IgD-negative memory B cell (primary cell): ENCODE data around the gene SH2D5. TPM values are rescaled to one million over a fixed set of nuclear protein-coding genes. Genes with fewer than 3 reads are reported as not detected.
A peak's percentile ranks its signal among the peaks of the same experiment; 100 is the strongest.
"Not testable (repeated sequence)": the region's sequence is repeated elsewhere in the genome, so short reads cannot be mapped to it uniquely, and the experiment has no call there.

ENCODE experiments used
- H3K27ac Mint-ChIP-seq, 3 donors: one replicate each; pipeline ENCODE4 v1.8.0; 2020 to 2022; ENCODE audit warnings: mild to moderate bottlenecking in 3 of 3, mixed read lengths in 3 of 3, moderate library complexity in 1 of 3
- H3K27me3 Mint-ChIP-seq: one replicate; pipeline ENCODE4 v1.8.0; 2021; ENCODE audit warnings: mixed read lengths
- H3K36me3 Mint-ChIP-seq: one replicate; pipeline ENCODE4 v1.8.0; 2020; ENCODE audit warnings: mild to moderate bottlenecking, mixed read lengths
- H3K4me1 Mint-ChIP-seq, 3 donors: one replicate each; pipeline ENCODE4 v1.8.0; 2020 to 2022; ENCODE audit warnings: mixed read lengths in 3 of 3, mild to moderate bottlenecking in 1 of 3
- H3K4me3 Mint-ChIP-seq, 4 donors: one replicate each; pipeline ENCODE4 v1.8.0; 2020 to 2022; ENCODE audit warnings: mild to moderate bottlenecking in 4 of 4, mixed read lengths in 4 of 4, moderate library complexity in 3 of 4
- H3K9me3 Mint-ChIP-seq, 3 donors: one replicate each; pipeline ENCODE4 v1.8.0; 2020 to 2021; ENCODE audit warnings: mixed read lengths in 3 of 3, mild to moderate bottlenecking in 1 of 3
- polyA plus RNA-seq: library from polyadenylated mRNA; unstranded; fragments of 300-500 nt; fragmentation: Illumina TruSeq; gene quantifications from one replicate; pipeline ENCODE4 v1.2.3, GENCODE V29; 2021

Gene SH2D5
- polyA plus RNA-seq, 1 donor from 2014 or later = not detected

GRCh38 chr1:20682571-20683236 is 49.8 kb downstream of the SH2D5 start:
- peaks cover 0 to 3% (median 0%) of the 10 kb centered on the region in 3 donors for H3K9me3 Mint-ChIP-seq
- no peak overlapping the region for H3K27ac Mint-ChIP-seq
- no peak overlapping the region for H3K4me3 Mint-ChIP-seq
- peaks cover 4% of the 10 kb centered on the region for H3K36me3 Mint-ChIP-seq
- H3K4me1 Mint-ChIP-seq = peaks cover 11 to 13% (median 12%) of the 10 kb centered on the region in 3 donors
- peaks cover 24% of the 10 kb centered on the region for H3K27me3 Mint-ChIP-seq

GRCh38 chr1:20681999-20682398 is 50.5 kb downstream of the SH2D5 start:
- H3K4me3 Mint-ChIP-seq = no peak overlapping the region
- peaks cover 12 to 13% (median 12%) of the 10 kb centered on the region in 3 donors for H3K4me1 Mint-ChIP-seq
- H3K27me3 Mint-ChIP-seq = peaks cover 24% of the 10 kb centered on the region
- H3K36me3 Mint-ChIP-seq = peaks cover 4% of the 10 kb centered on the region
- no peak overlapping the region for H3K27ac Mint-ChIP-seq
- H3K9me3 Mint-ChIP-seq = peaks cover 0 to 4% (median 2%) of the 10 kb centered on the region in 3 donors

- Mint-ChIP-seq H3K9me3 (peaks cover 0 to 4% (median 2%) of the 10 kb centered on the region in 3 donors), H3K27me3 (peaks cover 17% of the 10 kb centered on the region), H3K27ac (no peak overlapping the region), H3K4me3 (peak overlapping the region in 1 of 4 donors; percentile 55), H3K36me3 (peaks cover 5% of the 10 kb centered on the region), H3K4me1 (peaks cover 12 to 13% (median 12%) of the 10 kb centered on the region in 3 donors)
Measured at GRCh38 chr1:20680269-20680668, 52.2 kb downstream of the SH2D5 start.

- Mint-ChIP-seq H3K4me1 (peaks cover 12 to 13% (median 12%) of the 10 kb centered on the region in 3 donors), H3K4me3 (peak overlapping the region in 3 of 4 donors; percentile 59 to 69 (median 63)), H3K9me3 (peaks cover 0 to 4% (median 2%) of the 10 kb centered on the region in 3 donors), H3K27me3 (peaks cover 9% of the 10 kb centered on the region), H3K27ac (peak overlapping the region in 2 of 3 donors; percentile 21 to 78), H3K36me3 (peaks cover 4% of the 10 kb centered on the region)
Measured at GRCh38 chr1:20678599-20678998, 53.9 kb downstream of the SH2D5 start.

- not testable (repeated sequence) for H3K9me3 Mint-ChIP-seq
Measured at GRCh38 chr1:20673626-20674025, 58.9 kb downstream of the SH2D5 start.

GRCh38 chr1:20672265-20672632 is 60.3 kb downstream of the SH2D5 start:
- Mint-ChIP-seq H3K36me3 (peaks cover 1% of the 10 kb centered on the region), H3K4me1 (no peaks in the 10 kb centered on the region), H3K9me3 (peaks cover 0 to 2% (median 0%) of the 10 kb centered on the region in 3 donors), H3K27me3 (peaks cover 4% of the 10 kb centered on the region), H3K27ac (no peak overlapping the region), H3K4me3 (peak overlapping the region in 1 of 4 donors; percentile 56)

More at GRCh38 chr1:20673626-20674025, 58.9 kb downstream of the SH2D5 start:
- H3K4me1 Mint-ChIP-seq, H3K4me3 Mint-ChIP-seq, H3K27ac Mint-ChIP-seq, H3K36me3 Mint-ChIP-seq, H3K27me3 Mint-ChIP-seq: not testable (repeated sequence)

- Mint-ChIP-seq H3K27me3 (peaks cover 6% of the 10 kb centered on the region), H3K27ac (no peak overlapping the region), H3K4me1 (peaks cover 0 to 4% (median 0%) of the 10 kb centered on the region in 3 donors), H3K36me3 (no peaks in the 10 kb centered on the region), H3K9me3 (no peaks in the 10 kb centered on the region), H3K4me3 (no peak overlapping the region)
Measured at GRCh38 chr1:20670936-20671335, 61.6 kb downstream of the SH2D5 start.

Other genes starting within 250 kb of the SH2D5 start
- 1.6 TPM for gene CAMK2N1, start 246.5 kb downstream of the SH2D5 start, polyA plus RNA-seq
- gene MUL1, start 224.6 kb downstream of the SH2D5 start, polyA plus RNA-seq = 37.1 TPM
- gene FAM43B, start 180.1 kb downstream of the SH2D5 start, polyA plus RNA-seq = not detected
- 0.73 TPM for gene CDA, start 143.6 kb downstream of the SH2D5 start, polyA plus RNA-seq
- 9.6 TPM for gene PINK1, start 99.2 kb downstream of the SH2D5 start, polyA plus RNA-seq
- gene DDOST, start 71.3 kb downstream of the SH2D5 start, polyA plus RNA-seq = 209 TPM
- not detected for gene KIF17, start 14.7 kb downstream of the SH2D5 start, polyA plus RNA-seq
- 230 TPM for gene HP1BP3, start 54.6 kb upstream of the SH2D5 start, polyA plus RNA-seq